HAP-1 (cell line): Measurements from ENCODE around the gene KRT78.
"Not testable (repeated sequence)": the region's sequence is repeated elsewhere in the genome, so short reads cannot be mapped to it uniquely, and the experiment has no call there.

Source experiments
- DNase-seq, 2 experiments: peaks; one replicate each; pipeline ENCODE4 v3.0.0-alpha.2; 2016 to 2020; ENCODE audit warnings: low spot score in 2 of 2
- H3K27me3 ChIP-seq: fragments of 250-450 bp; sonication (Bioruptor Pico); 2 replicates; pipeline ENCODE4 v1.5.1; 2020; ENCODE audit warnings: low read depth, mild to moderate bottlenecking, moderate library complexity
- H3K36me3 ChIP-seq: fragments of 250-450 bp; sonication (Bioruptor Pico); replicated peaks from 2 replicates; pipeline ENCODE4 v1.5.1; 2020; ENCODE audit warnings: mild to moderate bottlenecking
- H3K4me1 ChIP-seq: fragments of 250-450 bp; sonication (Bioruptor Pico); 2 replicates; pipeline ENCODE4 v1.5.1; 2020; ENCODE audit warnings: mild to moderate bottlenecking
- H3K4me3 ChIP-seq: fragments of 250-450 bp; sonication (Bioruptor Pico); 2 replicates; pipeline ENCODE4 v1.5.1; 2020; ENCODE audit warnings: mild to moderate bottlenecking, moderate library complexity
- H3K9me3 ChIP-seq: fragments of 250-450 bp; sonication (Bioruptor Pico); 2 replicates; pipeline ENCODE4 v1.5.1; 2020; ENCODE audit warnings: mild to moderate bottlenecking, moderate library complexity
- in situ Hi-C: fragments of 300-500 bp; cut with MboI; formaldehyde crosslinking; loops from 3 replicates; pipeline ENCODE4 v1.14.3; 2020; ENCODE audit warnings: low sequenced_read_pairs, inconsistent platforms, mixed read lengths

KRT78 gene

DNA sequence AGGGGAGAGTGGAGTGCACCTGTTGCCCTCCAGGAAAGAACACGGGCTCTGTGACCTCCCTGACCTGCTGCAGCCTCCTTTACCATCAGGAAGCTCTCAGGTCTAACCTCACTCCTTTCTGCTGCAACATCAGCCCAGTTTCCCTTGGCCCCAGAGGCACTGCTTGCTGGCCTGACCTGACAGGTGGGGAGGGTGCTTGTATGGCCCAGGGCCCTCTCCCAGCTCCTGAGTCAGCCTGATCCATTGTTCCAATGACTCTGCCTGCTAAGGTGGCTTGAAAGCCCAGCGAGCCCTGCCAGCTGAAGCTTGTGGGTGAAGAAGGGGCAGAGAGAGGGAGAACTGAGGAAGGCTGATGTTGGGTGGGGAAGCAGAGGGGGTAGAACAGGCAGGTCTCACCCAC is 13.2 kb upstream of the KRT78 start:
- H3K4me3 ChIP-seq = no peak overlapping the region
- no peaks in the 10 kb centered on the region for H3K36me3 ChIP-seq
- H3K27me3 ChIP-seq = 0 out of 2 replicates have a peak, but pooled peaks cover 2% of the 10 kb centered on the region
- no peak for DNase-seq
- H3K9me3 ChIP-seq = no peaks in the 10 kb centered on the region
- no peaks in the 10 kb centered on the region for H3K4me1 ChIP-seq
- in situ Hi-C loops = no loop called here

DNA sequence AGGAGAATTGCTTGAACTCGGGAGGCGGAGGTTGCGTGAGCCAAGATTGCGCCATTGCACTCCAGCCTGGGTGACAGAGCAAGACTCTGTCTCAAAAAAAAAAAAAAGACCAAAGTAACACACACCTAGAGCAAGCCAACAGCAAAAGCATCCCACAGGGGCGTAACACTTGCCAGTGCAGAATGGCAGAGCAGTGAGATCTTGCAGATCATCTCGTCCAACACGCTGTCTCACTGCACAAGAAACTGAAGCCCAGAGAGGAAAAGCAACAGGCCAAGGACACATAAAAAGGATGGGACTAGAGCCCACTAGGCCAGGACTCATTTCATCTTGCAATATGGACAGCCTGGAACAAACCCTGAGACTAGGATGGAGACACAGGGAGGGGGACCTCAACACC is 12.7 kb upstream of the KRT78 start:
- H3K4me1 ChIP-seq = no peaks in the 10 kb centered on the region
- no peaks in the 10 kb centered on the region for H3K36me3 ChIP-seq
- in situ Hi-C loops = no loop called here
- H3K27me3 ChIP-seq = 0 out of 2 replicates have a peak, but pooled peaks cover 2% of the 10 kb centered on the region
- H3K4me3 ChIP-seq = no peak overlapping the region
- no peaks in the 10 kb centered on the region for H3K9me3 ChIP-seq
- DNase-seq = no peak

GRCh38 chr12:52860102-52860823 is 11.5 kb upstream of the KRT78 start:
- in situ Hi-C loops = no loop called here
- H3K9me3 ChIP-seq = no peaks in the 10 kb centered on the region
- DNase-seq = no peak

GRCh38 chr12:52857500-52857899 is 8.7 kb upstream of the KRT78 start:
- in situ Hi-C loops = no loop called here
- H3K27me3 ChIP-seq = 0 out of 2 replicates have a peak, but pooled peaks cover 2% of the 10 kb centered on the region
- no peaks in the 10 kb centered on the region for H3K9me3 ChIP-seq
- H3K4me1 ChIP-seq = no peaks in the 10 kb centered on the region
- H3K4me3 ChIP-seq = no peak overlapping the region
- no peaks in the 10 kb centered on the region for H3K36me3 ChIP-seq
- no peak for DNase-seq

More at GRCh38 chr12:52860102-52860823, 11.5 kb upstream of the KRT78 start:
- Histone ChIP-seq H3K4me3 (no peak overlapping the region), H3K27me3 (0 out of 2 replicates have a peak, but pooled peaks cover 2% of the 10 kb centered on the region), H3K4me1 (no peaks in the 10 kb centered on the region), H3K36me3 (no peaks in the 10 kb centered on the region)

GRCh38 chr12:52856787-52857186 is 8.0 kb upstream of the KRT78 start:
- Histone ChIP-seq H3K4me3 (no peak overlapping the region), H3K36me3 (no peaks in the 10 kb centered on the region), H3K27me3 (0 out of 2 replicates have a peak, but pooled peaks cover 2% of the 10 kb centered on the region), H3K4me1 (no peaks in the 10 kb centered on the region), H3K9me3 (no peaks in the 10 kb centered on the region)
- no peak for DNase-seq
- in situ Hi-C loops = no loop called here

- H3K27me3 ChIP-seq, H3K4me1 ChIP-seq, H3K9me3 ChIP-seq, H3K4me3 ChIP-seq, DNase-seq, in situ Hi-C loops, H3K36me3 ChIP-seq: not testable (repeated sequence)
Observed at GRCh38 chr12:52856077-52856476, 7.3 kb upstream of the KRT78 start.

DNA sequence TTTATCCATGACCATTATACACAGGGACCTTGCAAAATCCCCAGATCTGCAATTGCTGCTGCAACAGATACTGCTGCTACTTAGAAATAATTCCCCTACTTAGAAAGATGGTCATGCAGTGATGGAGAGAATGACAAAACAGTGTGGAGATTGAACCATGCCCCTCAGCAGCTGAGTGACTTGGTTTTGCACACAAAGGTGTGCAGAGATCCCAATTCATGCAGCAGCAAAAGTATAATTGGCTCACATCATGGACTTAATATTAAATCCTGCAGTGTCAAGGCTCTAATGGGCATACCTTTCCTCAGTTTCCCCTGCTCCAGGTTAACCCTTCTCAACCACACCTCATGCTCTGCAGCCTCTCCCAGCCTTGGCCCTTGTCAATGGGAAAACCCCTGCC is 3.0 kb upstream of the KRT78 start:
- in situ Hi-C loops = no loop called here
- no peak for DNase-seq
- Histone ChIP-seq H3K9me3 (no peaks in the 10 kb centered on the region), H3K4me1 (no peaks in the 10 kb centered on the region), H3K36me3 (no peaks in the 10 kb centered on the region), H3K4me3 (no peak overlapping the region), H3K27me3 (no peaks in the 10 kb centered on the region)

DNA sequence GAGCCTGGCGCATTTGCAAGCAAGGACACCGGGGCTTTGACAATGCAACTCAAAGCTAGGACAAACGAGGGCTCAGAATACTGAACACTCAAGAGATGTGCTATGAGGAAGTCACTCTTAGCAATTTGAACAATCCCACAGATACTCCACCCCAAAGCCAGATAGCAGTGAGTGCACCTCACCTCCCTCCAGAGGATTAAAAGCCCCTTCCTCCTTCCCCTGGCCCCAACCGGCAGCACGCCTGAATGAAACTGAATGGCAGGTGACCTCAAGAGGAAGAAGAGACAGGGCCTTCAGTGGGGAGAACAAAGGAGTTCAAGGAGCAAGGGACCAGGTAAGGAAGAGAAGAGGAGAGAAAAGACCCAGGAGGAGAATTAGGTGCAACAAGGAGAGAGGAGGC is 1.9 kb upstream of the KRT78 start:
- DNase-seq = no peak
- Histone ChIP-seq H3K36me3 (no peaks in the 10 kb centered on the region), H3K27me3 (0 out of 2 replicates have a peak, but pooled peaks cover 2% of the 10 kb centered on the region), H3K9me3 (no peaks in the 10 kb centered on the region), H3K4me1 (no peaks in the 10 kb centered on the region), H3K4me3 (no peak overlapping the region)
- in situ Hi-C loops = no loop called here

DNA sequence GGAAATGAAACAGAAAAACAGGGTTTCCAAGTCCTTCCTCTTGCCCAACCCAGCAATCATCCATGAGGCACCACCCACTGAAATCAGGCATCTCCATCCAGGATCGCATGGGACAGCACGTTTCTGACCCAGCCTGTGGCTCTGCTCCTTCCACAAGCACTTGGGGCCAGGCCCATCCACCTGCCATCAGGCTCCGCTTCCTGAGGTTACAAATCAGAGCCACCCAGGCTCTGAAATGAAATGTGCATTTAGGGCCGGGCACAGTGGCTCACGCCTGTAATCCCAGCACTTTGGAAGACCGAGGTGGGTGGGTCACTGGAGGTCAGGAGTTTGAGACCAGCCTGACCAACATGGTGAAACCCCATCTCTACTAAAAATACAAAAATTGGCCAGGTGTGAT is 717 bp upstream of the KRT78 start:
- Histone ChIP-seq H3K27me3 (0 out of 2 replicates have a peak, but pooled peaks cover 2% of the 10 kb centered on the region), H3K4me1 (no peaks in the 10 kb centered on the region), H3K9me3 (no peaks in the 10 kb centered on the region), H3K36me3 (no peaks in the 10 kb centered on the region), H3K4me3 (no peak overlapping the region)
- in situ Hi-C loops = no loop called here
- DNase-seq = no peak

- Histone ChIP-seq H3K36me3 (no peaks in the 10 kb centered on the region), H3K27me3 (peaks cover 2% of the 10 kb centered on the region; the same call in 1 of the 2 replicates), H3K4me1 (no peaks in the 10 kb centered on the region), H3K9me3 (no peaks in the 10 kb centered on the region), H3K4me3 (no peak overlapping the region)
- DNase-seq = no peak
- in situ Hi-C loops = no loop called here
Observed at GRCh38 chr12:52847335-52848102, 1.3 kb downstream of the KRT78 start.

DNA sequence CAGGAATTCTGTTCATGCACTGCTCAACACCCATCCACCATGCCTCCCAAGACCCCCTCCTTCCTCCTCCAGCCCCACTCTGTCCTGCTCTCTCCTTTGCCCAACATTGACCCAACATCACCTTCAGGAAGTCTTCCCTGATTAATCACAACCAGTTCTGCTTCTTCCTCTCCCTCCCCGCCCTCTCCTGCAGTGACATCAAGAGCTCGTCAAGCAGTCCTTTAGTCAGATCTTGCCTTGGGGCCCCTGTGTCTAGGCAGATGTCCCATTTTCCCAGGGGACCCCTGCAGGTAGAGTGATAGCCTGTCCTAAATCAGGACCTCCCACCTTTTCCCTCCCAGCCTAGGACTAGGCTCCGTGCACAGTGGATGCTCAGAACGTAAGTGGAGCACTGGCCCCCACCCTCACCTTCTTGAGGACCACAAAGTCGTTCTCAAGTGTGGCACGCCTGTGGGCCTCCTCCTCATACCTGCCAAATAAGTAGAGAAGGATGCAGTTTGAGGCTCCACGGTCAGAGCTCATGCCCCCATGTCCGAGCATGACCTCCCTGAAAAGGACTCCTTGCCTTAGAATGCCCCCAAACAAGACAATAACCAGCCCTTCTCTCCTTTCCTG is 2.3 kb downstream of the KRT78 start:
- Histone ChIP-seq H3K4me3 (no peak overlapping the region), H3K36me3 (no peaks in the 10 kb centered on the region), H3K9me3 (no peaks in the 10 kb centered on the region), H3K4me1 (no peaks in the 10 kb centered on the region), H3K27me3 (peaks cover 2% of the 10 kb centered on the region; the same call in 1 of the 2 replicates)
- no peak for DNase-seq
- in situ Hi-C loops = no loop called here

DNA sequence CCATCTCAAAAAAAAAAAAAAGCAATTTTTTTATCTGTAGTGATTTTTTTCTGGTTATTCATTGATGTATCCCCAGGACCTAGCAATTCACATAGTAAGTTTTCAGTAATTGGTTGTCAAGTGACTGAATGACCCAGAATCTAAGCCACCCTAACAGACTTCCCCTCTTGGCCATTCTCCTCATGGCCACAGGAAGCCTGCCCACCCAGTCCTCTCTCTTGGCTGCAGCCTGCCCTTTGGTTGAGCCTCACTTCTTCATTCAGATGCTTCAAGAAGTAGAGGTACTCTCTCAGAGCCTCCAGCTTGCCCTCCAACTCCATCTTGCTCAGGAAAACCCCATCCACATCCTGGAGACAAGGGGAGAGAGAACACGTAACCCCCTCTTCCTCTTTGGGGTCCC is 2.8 kb downstream of the KRT78 start:
- Histone ChIP-seq H3K27me3 (peaks cover 2% of the 10 kb centered on the region; the same call in 1 of the 2 replicates), H3K36me3 (no peaks in the 10 kb centered on the region), H3K4me1 (no peaks in the 10 kb centered on the region), H3K4me3 (no peak overlapping the region), H3K9me3 (no peaks in the 10 kb centered on the region)
- no peak for DNase-seq
- in situ Hi-C loops = no loop called here

GRCh38 chr12:52844386-52844785 is 4.4 kb downstream of the KRT78 start:
- Histone ChIP-seq H3K4me3 (no peak overlapping the region), H3K36me3 (no peaks in the 10 kb centered on the region), H3K27me3 (peaks cover 9% of the 10 kb centered on the region; the same call in 1 of the 2 replicates), H3K4me1 (no peaks in the 10 kb centered on the region), H3K9me3 (no peaks in the 10 kb centered on the region)
- in situ Hi-C loops = no loop called here
- no peak for DNase-seq
